Heart left ventricle (tissue), 16 donors: ENCODE results near the gene OIP5. TPM values are rescaled to one million over a fixed set of nuclear protein-coding genes. Genes with fewer than 3 reads are reported as not detected.

Source experiments
- ATAC-seq, 4 donors: fragments of 200-7000 bp; cut with Tn5 transposase; one replicate each; pipeline ENCODE4 v1.9.1; 2020 to 2022; ENCODE audit warnings: moderate library complexity in 4 of 4, mild to moderate bottlenecking in 3 of 4, moderate number of reproducible peaks in 1 of 4
- DNase-seq, 5 donors: peaks; one replicate each; pipeline ENCODE4 v3.0.0-alpha.2; 2020
- H3K27ac ChIP-seq, 12 donors: fragments of 200-600 bp; sonication (generic) in 4 of 12; one replicate each; pipeline versions ENCODE4 v1.5.0 to v1.8.0; 2016 to 2022; ENCODE audit warnings: mild to moderate bottlenecking in 2 of 12
- H3K27me3 ChIP-seq, 9 donors: fragments of 200-600 bp; sonication (generic) in 2 of 9; one replicate each; pipeline versions ENCODE4 v1.5.1 to v1.8.0; 2016 to 2022; ENCODE audit warnings: mild to moderate bottlenecking in 3 of 9
- H3K36me3 ChIP-seq, 9 donors: fragments of 200-600 bp; sonication (generic) in 2 of 9; one replicate each; pipeline versions ENCODE4 v1.5.0 to v1.8.0; 2018 to 2022; ENCODE audit warnings: mild to moderate bottlenecking in 2 of 9
- H3K4me1 ChIP-seq, 12 donors: fragments of 200-600 bp; sonication (generic) in 4 of 12; one replicate each; pipeline versions ENCODE4 v1.5.0 to v1.8.0; 2016 to 2022; ENCODE audit warnings: mild to moderate bottlenecking in 3 of 12
- H3K4me3 ChIP-seq, 12 donors: fragments of 200-600 bp; sonication (generic) in 4 of 12; one replicate each; pipeline versions ENCODE4 v1.5.0 to v1.8.0; 2017 to 2022; ENCODE audit warnings: mild to moderate bottlenecking in 9 of 12, moderate library complexity in 4 of 12
- H3K9me3 ChIP-seq, 12 donors: fragments of 200-600 bp; sonication (generic) in 4 of 12; one replicate each; pipeline versions ENCODE4 v1.5.0 to v1.8.0; 2016 to 2022; ENCODE audit warnings: mild to moderate bottlenecking in 1 of 12
- CTCF ChIP-seq, 12 donors: fragments of 200-600 bp; sonication (generic) in 4 of 12; IDR thresholded peaks; one replicate each; pipeline versions ENCODE4 v1.5.0 to v1.8.0; 2018 to 2022; ENCODE audit warnings: antibody characterized with exemption in 12 of 12, mild to moderate bottlenecking in 5 of 12
- POLR2A ChIP-seq, 2 donors: fragments of 450-650 bp; IDR thresholded peaks; one replicate each; pipeline ENCODE4 v1.6.1; 2017; ENCODE audit warnings: antibody characterized with exemption in 2 of 2, mild to moderate bottlenecking in 2 of 2, moderate library complexity in 2 of 2
- WGBS, 4 donors: extraction: QIAGEN DNeasy Blood & Tissue Kit in 2 of 4; methylation state at CpG; one replicate each; pipeline versions ENCODE4 v1.1.5 to v1.1.7; 2013 to 2018; 5-methylcytosine and 5-hydroxymethylcytosine counted together
- intact Hi-C, 10 donors: fragments of 100-400 bp; cut with DNase I; formaldehyde crosslinking; loops; one replicate each; pipeline versions ENCODE4 v1.11.1 to v1.14.2; 2022
- polyA plus RNA-seq, 2 donors: library from polyadenylated mRNA; stranded (reverse); fragments of 200-250 nt; gene quantifications; one replicate each; pipeline ENCODE4 v1.2.3, GENCODE V29; 2013
- total RNA-seq, 9 donors: library from RNA; depleted of rRNA in 2 of 9; stranded (reverse); fragments of >200 nt in 2 of 9; fragmentation: NEBNext Ultra II Directional in 3 of 9; extraction: Animal tissue kit (Norgen Biotek cat#: 25700) in 3 of 9; gene quantifications; one replicate each; pipeline versions ENCODE4 v1.1.0 to v1.2.4, GENCODE V29; 2016 to 2023
- donor health status: ischemic (EF 13 %, LVEDD 7.1; RV severe dilation, severe dysfunction).
- donor health status: healthy with polysubstance abuse.
- donor health status: DM: no; HTN: yes; CAD: no.
- donor health status: DM: no; HTN: no; CAD: no.
- donor health status: ischemic (EF 25% LVEDD 6.9; RV normal size, moderate dysfunction).
- donor health status: ischemic (EF 25% LVEDD 5.7; RV mildly dilated, moderate dysfunction).
- donor health status: healthy.
- donor health status: DM: yes; HTN: yes; CAD: no.
- donor health status: ischemic (EF 35%, LVEDD 5.7; RV mildly dilated, moderate dysfunction).
- donor health status: nonischemic (EF 11% LVEDD 7.7; RV severe dilation, severe dysfunction).
- donor health status: DM: yes; HTN: yes; CAD: no.
- donor health status: PGD.
- donor health status: ischemic (EF 29% LVEDD 5.4; RV normal size, mild dysfunction).
- donor health status: nonischemic (EF 23%, LVEDD 6.1; RV moderate dilation, normal function).

Gene OIP5
- total and polyA plus RNA-seq, 11 donors: 0.19 to 1.3 (median 0.68) TPM; not detected in 2

DNA sequence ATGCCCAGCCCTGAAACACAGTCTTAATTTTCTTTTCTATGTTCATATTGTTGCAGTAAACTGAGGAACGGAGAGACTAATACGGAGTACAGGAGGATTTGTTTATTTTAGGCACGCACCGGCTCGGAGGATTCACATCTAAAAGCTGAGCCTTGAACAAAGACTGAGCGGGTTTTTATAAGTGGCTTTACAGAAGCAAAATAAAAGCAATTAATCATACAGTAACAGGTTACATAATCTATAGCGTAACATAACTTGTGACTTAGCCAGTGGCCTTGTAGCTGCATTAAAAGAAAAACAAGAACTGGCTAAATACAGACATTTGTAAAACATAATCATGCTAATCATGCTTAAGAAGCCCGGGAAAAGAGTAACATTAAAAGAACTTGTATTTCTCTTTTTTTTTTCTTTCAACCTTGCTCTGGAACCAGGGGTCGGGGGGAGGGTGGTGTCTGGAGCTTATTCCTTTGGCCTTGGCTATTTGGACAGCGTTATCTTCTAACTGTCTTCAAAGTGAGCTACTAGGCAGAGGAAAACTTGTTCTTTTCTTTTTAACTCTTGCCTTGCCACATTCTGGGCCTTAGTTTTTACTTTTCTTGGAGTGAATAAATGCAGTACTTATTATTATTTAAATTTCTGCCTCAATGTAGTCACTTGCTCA lies 17.8 kb upstream of the OIP5 start:
- no peak overlapping the region for H3K27ac ChIP-seq
- no peak for TF ChIP-seq POLR2A (IDR thresholded peaks at IDR 0.05)
- TF ChIP-seq CTCF (IDR thresholded peaks at IDR 0.05): no peak
- ATAC-seq: no peak
- no peak for DNase-seq
- WGBS, 4 donors: 84 to 88% (median 85%) methylated on average over 10 of the region's 10 CpGs
- no peaks in the 10 kb centered on the region for H3K9me3 ChIP-seq
- H3K36me3 ChIP-seq: peaks cover 0 to 24% (median 0%) of the 10 kb centered on the region in 9 donors
- no peaks in the 10 kb centered on the region for H3K4me1 ChIP-seq
- no peak overlapping the region for H3K4me3 ChIP-seq
- intact Hi-C loops: no loop called here
- H3K27me3 ChIP-seq: no peaks in the 10 kb centered on the region

- ATAC-seq (peak in 1 of 4 donors; percentile 55), DNase-seq (no peak)
- WGBS, 4 donors: 71 to 77% (median 75%) methylated on average over 5 of the region's 5 CpGs
- H3K27me3 ChIP-seq: no peaks in the 10 kb centered on the region
- H3K9me3 ChIP-seq: no peaks in the 10 kb centered on the region
- intact Hi-C loops: no loop called here
- H3K4me3 ChIP-seq: no peak overlapping the region
- H3K27ac ChIP-seq: no peak overlapping the region
- H3K36me3 ChIP-seq: peaks cover 0 to 11% (median 0%) of the 10 kb centered on the region in 9 donors
- TF ChIP-seq CTCF (IDR thresholded peaks at IDR 0.05) (no peak), POLR2A (IDR thresholded peaks at IDR 0.05) (no peak)
- no peaks in the 10 kb centered on the region for H3K4me1 ChIP-seq
Observed at GRCh38 chr15:41347236-41347635, 14.8 kb upstream of the OIP5 start.

DNA sequence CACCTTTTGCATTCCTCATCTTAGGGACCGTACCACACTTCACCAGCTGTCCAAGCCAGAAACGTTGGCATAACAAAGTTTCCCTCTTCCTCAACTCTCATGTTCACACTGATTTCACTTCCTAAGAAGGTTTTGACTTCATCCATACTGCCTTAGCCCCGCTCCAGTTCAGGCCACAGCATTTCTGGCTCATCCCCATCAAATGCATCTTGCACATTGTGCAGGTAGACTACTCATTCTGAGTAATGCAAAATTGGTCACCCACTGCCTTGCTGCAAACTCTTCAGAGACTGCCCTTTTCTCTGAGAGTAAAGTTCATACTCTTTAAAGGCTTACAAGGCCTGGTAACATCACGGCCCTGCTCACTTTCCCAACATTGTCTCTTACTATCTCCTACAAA lies 9.1 kb upstream of the OIP5 start:
- TF ChIP-seq POLR2A (IDR thresholded peaks at IDR 0.05) (no peak), CTCF (IDR thresholded peaks at IDR 0.05) (no peak)
- DNase-seq (no peak), ATAC-seq (no peak)
- Histone ChIP-seq H3K27me3 (no peaks in the 10 kb centered on the region), H3K36me3 (peaks cover 0 to 5% (median 0%) of the 10 kb centered on the region in 9 donors), H3K4me3 (no peak overlapping the region), H3K9me3 (no peaks in the 10 kb centered on the region), H3K27ac (no peak overlapping the region), H3K4me1 (peaks cover 0 to 4% (median 0%) of the 10 kb centered on the region in 12 donors)
- WGBS, 4 donors: 73 to 94% (median 88%) methylated on average over 4 of the region's 4 CpGs
- intact Hi-C loops: no loop called here

- WGBS, 4 donors: 95 to 98% (median 96%) methylated on average over 5 of the region's 5 CpGs
- Histone ChIP-seq H3K4me3 (no peak overlapping the region), H3K9me3 (no peaks in the 10 kb centered on the region), H3K4me1 (peaks cover 0 to 11% (median 0%) of the 10 kb centered on the region in 12 donors), H3K36me3 (peaks cover 0 to 5% (median 0%) of the 10 kb centered on the region in 9 donors), H3K27ac (no peak overlapping the region), H3K27me3 (no peaks in the 10 kb centered on the region)
- no peak for DNase-seq
- no peak for TF ChIP-seq POLR2A (IDR thresholded peaks at IDR 0.05)
- no peak for TF ChIP-seq CTCF (IDR thresholded peaks at IDR 0.05)
- intact Hi-C loops: no loop called here
- no peak for ATAC-seq
Observed at GRCh38 chr15:41340189-41340695, 7.9 kb upstream of the OIP5 start.
